GM21367 (cell line): ENCODE measurements around the gene TRAFD1.

Experiments
- ATAC-seq: cut with Tn5 transposase; IDR thresholded peaks from one replicate; pipeline ENCODE4 v1.9.1; 2021; ENCODE audit not compliant: unreplicated experiment

TRAFD1 gene

DNA sequence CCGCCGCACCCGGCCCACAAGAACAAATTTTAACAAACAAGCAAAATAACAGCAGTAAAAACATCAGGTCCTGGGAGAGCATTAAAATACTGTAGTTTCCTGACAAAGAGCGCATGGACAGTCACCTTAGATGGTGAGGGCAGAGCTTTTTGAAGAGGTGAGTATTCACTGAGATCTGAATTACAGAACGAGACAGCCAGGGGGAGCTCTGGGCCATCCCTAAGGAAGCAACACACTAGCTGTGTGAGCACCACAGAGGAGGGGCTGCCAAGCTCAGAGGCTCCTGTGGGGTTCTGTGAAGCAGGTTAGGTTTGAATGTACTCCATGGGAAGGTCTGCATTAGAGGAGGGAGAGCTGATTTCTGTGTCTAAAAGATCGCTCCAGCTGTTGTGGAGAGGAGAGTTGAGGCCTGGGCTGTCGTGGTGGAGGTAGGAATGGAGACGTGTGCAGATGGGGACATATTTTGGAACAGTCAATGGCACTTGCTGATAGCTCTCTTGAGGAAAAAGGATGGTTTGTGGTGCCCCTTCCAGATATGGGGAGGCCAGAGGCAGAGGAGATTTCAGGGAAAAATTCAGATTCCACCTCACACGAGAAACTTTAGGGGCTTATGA lies 72.9 kb downstream of the TRAFD1 start:
- no peak for ATAC-seq

GRCh38 chr12:112199136-112199535 lies 73.8 kb downstream of the TRAFD1 start:
- no peak for ATAC-seq
